Neural cell (in vitro differentiated cells): ENCODE measurements around the gene ZDHHC16. TPM values are rescaled to one million over a fixed set of nuclear protein-coding genes. Genes with fewer than 3 reads are reported as not detected.

ENCODE experiments used
- H2AFZ ChIP-seq: fragments of 200-600, 300-800 bp; sonication (generic), shearing (Covaris generic); 2 replicates; pipeline ENCODE4 v1.6.0; 2014; ENCODE audit warnings: low read depth, mild to moderate bottlenecking, antibody characterized with exemption, low read length, moderate library complexity
- H3F3A ChIP-seq: fragments of 200-600 bp; shearing (Covaris generic); 2 replicates; pipeline ENCODE4 v1.6.1; 2016; ENCODE audit warnings: mild to moderate bottlenecking, moderate library complexity, mixed read lengths, antibody characterized with exemption, low read length; ENCODE audit not compliant: insufficient read depth, poor library complexity, severe bottlenecking
- H3K27ac ChIP-seq: fragments of 200-600, 300-800 bp; sonication (generic), shearing (Covaris generic); 2 replicates; pipeline ENCODE4 v1.5.1; 2014; ENCODE audit warnings: mild to moderate bottlenecking, low read length, moderate library complexity
- H3K27me3 ChIP-seq: fragments of 300-800, 200-600 bp; sonication (generic), shearing (Covaris generic); 2 replicates; pipeline ENCODE4 v1.6.0; 2014; ENCODE audit warnings: mild to moderate bottlenecking, low read depth, low read length, moderate library complexity; ENCODE audit not compliant: insufficient read depth
- H3K36me3 ChIP-seq: fragments of 300-800, 200-600 bp; sonication (generic), shearing (Covaris generic); 2 replicates; pipeline ENCODE4 v1.5.1; 2014; ENCODE audit warnings: mild to moderate bottlenecking, antibody characterized with exemption, low read length, moderate library complexity; ENCODE audit not compliant: insufficient read depth
- H3K4me2 ChIP-seq: fragments of 300-800, 200-600 bp; sonication (generic), shearing (Covaris generic); 2 replicates; pipeline ENCODE4 v1.6.0; 2014; ENCODE audit warnings: mild to moderate bottlenecking, low read length
- H3K4me3 ChIP-seq: fragments of 300-800, 200-600 bp; sonication (generic), shearing (Covaris generic); 2 replicates; pipeline ENCODE4 v1.5.1; 2014; ENCODE audit warnings: mild to moderate bottlenecking, low read length, moderate library complexity
- H3K79me2 ChIP-seq: fragments of 200-600 bp; shearing (Covaris generic); replicated peaks from 2 replicates; pipeline ENCODE4 v1.6.0; 2014; ENCODE audit warnings: mild to moderate bottlenecking, low read length, moderate library complexity; ENCODE audit not compliant: insufficient read depth
- H3K9ac ChIP-seq: fragments of 300-800, 200-600 bp; sonication (generic), shearing (Covaris generic); 2 replicates; pipeline ENCODE4 v1.6.1; 2016; ENCODE audit warnings: mild to moderate bottlenecking, low read length, mixed read lengths
- H3K9me2 ChIP-seq: fragments of 200-600 bp; shearing (Covaris generic); 2 replicates; pipeline ENCODE4 v1.6.1; 2016; ENCODE audit warnings: mild to moderate bottlenecking, low read length, mixed read lengths; ENCODE audit not compliant: insufficient read depth
- H3K9me3 ChIP-seq: fragments of 200-600, 300-800 bp; sonication (generic), shearing (Covaris generic); 2 replicates; pipeline ENCODE4 v1.6.1; 2016; ENCODE audit warnings: mild to moderate bottlenecking, mixed run types, low read length, moderate library complexity, mixed read lengths
- H4K20me1 ChIP-seq: fragments of 200-600 bp; shearing (Covaris generic); 2 replicates; pipeline ENCODE4 v1.6.1; 2016; ENCODE audit warnings: mild to moderate bottlenecking, mixed run types; ENCODE audit not compliant: insufficient read depth
- CTCF ChIP-seq: fragments of 450-650 bp; IDR thresholded peaks from 2 replicates; pipeline ENCODE4 v1.5.1; 2014; ENCODE audit warnings: antibody characterized with exemption, mild to moderate bottlenecking, moderate library complexity; ENCODE audit not compliant: poor library complexity, severe bottlenecking
- EP300 ChIP-seq: fragments of 450-650 bp; conservative IDR thresholded peaks from 2 replicates; pipeline ENCODE4 v1.6.1; 2014; ENCODE audit warnings: antibody characterized with exemption, mild to moderate bottlenecking, moderate library complexity; ENCODE audit not compliant: poor library complexity, severe bottlenecking
- EZH2 ChIP-seq: fragments of 200-600, 300-800 bp; shearing (Covaris generic), sonication (generic); IDR thresholded peaks from 2 replicates; pipeline ENCODE4 v1.6.1; 2014; ENCODE audit warnings: antibody characterized with exemption, low read length, borderline replicate concordance, mild to moderate bottlenecking; ENCODE audit not compliant: insufficient read depth, poor library complexity, severe bottlenecking
- MXI1 ChIP-seq: fragments of 450-650 bp; conservative IDR thresholded peaks from 2 replicates; pipeline ENCODE4 v1.6.1; 2014; ENCODE audit warnings: antibody characterized with exemption, mild to moderate bottlenecking; ENCODE audit not compliant: poor library complexity, severe bottlenecking
- RAD21 ChIP-seq: fragments of 450-650 bp; conservative IDR thresholded peaks from 2 replicates; pipeline ENCODE4 v1.6.1; 2014; ENCODE audit warnings: antibody characterized with exemption, mild to moderate bottlenecking, moderate library complexity
- REST ChIP-seq: IDR thresholded peaks from 2 replicates; pipeline ENCODE4 v1.6.1; 2012; ENCODE audit warnings: borderline replicate concordance
- TAF1 ChIP-seq: IDR thresholded peaks from 2 replicates; pipeline ENCODE4 v1.6.1; 2012; ENCODE audit warnings: low read depth
- polyA plus RNA-seq: library from polyadenylated mRNA; depleted of rRNA; stranded (reverse); fragments of >200 nt; gene quantifications from 2 replicates; pipeline ENCODE4 v1.2.3, GENCODE V29; 2014

ZDHHC16 gene
- polyA plus RNA-seq, 1 donor from 2014 or later, result 34.3 TPM

- no peak overlapping the region for H3K27ac ChIP-seq
- no peak overlapping the region for H3K9ac ChIP-seq
- H3K27me3 ChIP-seq, result no peaks in the 10 kb centered on the region
- H2AFZ ChIP-seq, result no peak overlapping the region
- no peak overlapping the region for H3K4me3 ChIP-seq
- TF ChIP-seq CTCF (no peak), REST (no peak), EP300 (no peak), MXI1 (no peak)
- H3K9me3 ChIP-seq, result no peaks in the 10 kb centered on the region
- no peak overlapping the region for H3K4me2 ChIP-seq
- H4K20me1 ChIP-seq, result no peaks in the 10 kb centered on the region
- no peaks in the 10 kb centered on the region for H3F3A ChIP-seq
- no peaks in the 10 kb centered on the region for H3K9me2 ChIP-seq
- peaks cover 12% of the 10 kb centered on the region for H3K79me2 ChIP-seq
- H3K36me3 ChIP-seq, result no peaks in the 10 kb centered on the region
These were observed 6.4 kb downstream of the ZDHHC16 start for GRCh38 chr10:97452352-97452751.

- Histone ChIP-seq H3K79me2 (peaks cover 5% of the 10 kb centered on the region), H3K27me3 (no peaks in the 10 kb centered on the region), H3K4me2 (no peak overlapping the region), H3K9me3 (no peaks in the 10 kb centered on the region), H4K20me1 (no peaks in the 10 kb centered on the region), H2AFZ (no peak overlapping the region), H3K4me3 (no peak overlapping the region), H3K9me2 (no peaks in the 10 kb centered on the region), H3K9ac (no peak overlapping the region), H3F3A (no peaks in the 10 kb centered on the region), H3K27ac (no peak overlapping the region), H3K36me3 (peaks cover 6% of the 10 kb centered on the region)
- no peak for TF ChIP-seq TAF1
- no peak for TF ChIP-seq RAD21
- TF ChIP-seq EP300, result no peak
- TF ChIP-seq CTCF, result no peak
- TF ChIP-seq EZH2, result no peak
These were observed 8.5 kb downstream of the ZDHHC16 start for GRCh38 chr10:97454330-97455036.
